Ascending aorta (tissue), 2 donors: ENCODE measurements around the gene TMEM256. TPM values are rescaled to one million over a fixed set of nuclear protein-coding genes. Genes with fewer than 3 reads are reported as not detected.

Experiments
- DNase-seq, 2 donors: peaks; one replicate each; pipeline ENCODE4 v3.0.0-alpha.2; 2019; ENCODE audit warnings: low spot score in 2 of 2
- H3K27ac ChIP-seq, 2 donors: fragments of 200-600 bp; sonication (generic); one replicate each; pipeline ENCODE4 v1.5.1; 2016 to 2017; ENCODE audit warnings: mild to moderate bottlenecking in 1 of 2
- H3K27me3 ChIP-seq: fragments of 200-600 bp; sonication (generic); one replicate; pipeline ENCODE4 v1.5.1; 2017
- H3K36me3 ChIP-seq, 2 donors: fragments of 200-600 bp; sonication (generic); one replicate each; pipeline ENCODE4 v1.5.1; 2016
- H3K4me1 ChIP-seq, 2 donors: fragments of 200-600 bp; sonication (generic); one replicate each; pipeline ENCODE4 v1.5.1; 2016 to 2017; ENCODE audit warnings: mild to moderate bottlenecking in 1 of 2
- H3K4me3 ChIP-seq, 2 donors: fragments of 200-600 bp; sonication (generic); one replicate each; pipeline ENCODE4 v1.5.1; 2016 to 2017; ENCODE audit warnings: mild to moderate bottlenecking in 1 of 2
- H3K9me3 ChIP-seq, 2 donors: fragments of 200-600 bp; sonication (generic); one replicate each; pipeline ENCODE4 v1.5.1; 2016
- intact Hi-C: fragments of 100-400 bp; cut with DNase I; formaldehyde crosslinking; loops from one replicate; pipeline ENCODE4 v1.15.1; 2023
- total RNA-seq: library from RNA; depleted of rRNA; stranded (reverse); fragments of >200 nt; gene quantifications from one replicate; pipeline ENCODE4 v1.1.0, GENCODE V29; 2016
- TF ChIP-seq, protein P1 (sequence below), 3 experiments: fragments of 200-600 bp in 2 of 3; fragments of 450-650 bp in 1 of 3; sonication (generic) in 2 of 3; IDR thresholded peaks; one replicate each; pipeline ENCODE4 v1.5.1; 2016 to 2019; ENCODE audit warnings: antibody characterized with exemption in 3 of 3, mild to moderate bottlenecking in 1 of 3, moderate library complexity in 1 of 3

The TMEM256 gene
- total RNA-seq, 1 donor from 2014 or later: 241 TPM

DNA sequence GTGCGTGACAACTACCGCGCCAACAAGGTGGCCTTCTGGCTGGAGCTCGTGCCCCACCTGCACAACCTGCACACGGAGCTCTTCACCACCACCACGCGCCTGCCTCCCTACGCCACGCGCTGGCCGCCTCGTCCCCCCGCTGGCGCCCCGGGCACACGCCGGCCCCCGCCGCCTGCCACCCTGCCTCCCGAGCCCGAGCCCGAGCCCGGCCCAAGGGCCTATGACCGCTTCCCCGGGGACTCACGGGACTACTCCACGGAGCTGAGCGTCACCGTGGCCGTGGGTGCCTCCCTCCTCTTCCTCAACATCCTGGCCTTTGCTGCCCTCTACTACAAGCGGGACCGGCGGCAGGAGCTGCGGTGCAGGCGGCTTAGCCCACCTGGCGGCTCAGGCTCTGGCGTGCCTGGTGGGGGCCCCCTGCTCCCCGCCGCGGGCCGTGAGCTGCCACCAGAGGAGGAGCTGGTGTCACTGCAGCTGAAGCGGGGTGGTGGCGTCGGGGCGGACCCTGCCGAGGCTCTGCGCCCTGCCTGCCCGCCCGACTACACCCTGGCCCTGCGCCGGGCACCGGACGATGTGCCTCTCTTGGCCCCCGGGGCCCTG is 13.3 kb upstream of the TMEM256 start:
- TF ChIP-seq, protein P1, sequence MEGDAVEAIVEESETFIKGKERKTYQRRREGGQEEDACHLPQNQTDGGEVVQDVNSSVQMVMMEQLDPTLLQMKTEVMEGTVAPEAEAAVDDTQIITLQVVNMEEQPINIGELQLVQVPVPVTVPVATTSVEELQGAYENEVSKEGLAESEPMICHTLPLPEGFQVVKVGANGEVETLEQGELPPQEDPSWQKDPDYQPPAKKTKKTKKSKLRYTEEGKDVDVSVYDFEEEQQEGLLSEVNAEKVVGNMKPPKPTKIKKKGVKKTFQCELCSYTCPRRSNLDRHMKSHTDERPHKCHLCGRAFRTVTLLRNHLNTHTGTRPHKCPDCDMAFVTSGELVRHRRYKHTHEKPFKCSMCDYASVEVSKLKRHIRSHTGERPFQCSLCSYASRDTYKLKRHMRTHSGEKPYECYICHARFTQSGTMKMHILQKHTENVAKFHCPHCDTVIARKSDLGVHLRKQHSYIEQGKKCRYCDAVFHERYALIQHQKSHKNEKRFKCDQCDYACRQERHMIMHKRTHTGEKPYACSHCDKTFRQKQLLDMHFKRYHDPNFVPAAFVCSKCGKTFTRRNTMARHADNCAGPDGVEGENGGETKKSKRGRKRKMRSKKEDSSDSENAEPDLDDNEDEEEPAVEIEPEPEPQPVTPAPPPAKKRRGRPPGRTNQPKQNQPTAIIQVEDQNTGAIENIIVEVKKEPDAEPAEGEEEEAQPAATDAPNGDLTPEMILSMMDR (IDR thresholded peaks at IDR 0.05): no peak

DNA sequence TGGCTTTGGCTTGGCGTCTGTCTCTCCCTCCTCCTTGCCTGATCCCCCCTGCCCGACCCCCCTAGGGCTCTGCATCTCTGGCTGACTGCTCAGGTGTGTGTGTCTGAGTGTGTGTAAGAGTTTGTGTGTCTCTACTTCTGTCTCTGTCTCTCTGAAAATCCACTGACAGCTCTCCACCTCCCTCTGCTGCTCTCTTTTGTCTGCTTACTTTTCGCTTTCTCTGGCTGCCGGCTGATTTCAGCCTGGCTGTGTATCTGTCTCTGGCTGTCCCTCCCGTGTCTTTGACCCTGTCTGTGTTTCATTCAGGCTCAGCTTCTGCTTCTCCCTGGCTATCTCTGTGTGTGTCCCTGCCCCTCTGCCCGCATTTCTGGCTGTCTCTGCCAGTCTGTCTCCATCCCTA is 12.4 kb upstream of the TMEM256 start:
- intact Hi-C loops: no loop called here
- Histone ChIP-seq H3K27ac (no peak overlapping the region), H3K27me3 (no peaks in the 10 kb centered on the region), H3K9me3 (no peaks in the 10 kb centered on the region), H3K4me3 (no peak overlapping the region), H3K4me1 (no peaks in the 10 kb centered on the region), H3K36me3 (peaks cover 10 to 22% of the 10 kb centered on the region in 2 donors)
- TF ChIP-seq, protein P1 (IDR thresholded peaks at IDR 0.05): no peak
- no peak for DNase-seq

More for the DNA sequence above, 13.3 kb upstream of the TMEM256 start:
- H3K27me3 ChIP-seq: no peaks in the 10 kb centered on the region
- H3K36me3 ChIP-seq: peaks cover 10 to 22% of the 10 kb centered on the region in 2 donors
- H3K27ac ChIP-seq: no peak overlapping the region
- intact Hi-C loops: no loop called here
- no peaks in the 10 kb centered on the region for H3K9me3 ChIP-seq
- H3K4me1 ChIP-seq: no peaks in the 10 kb centered on the region
- no peak overlapping the region for H3K4me3 ChIP-seq
- DNase-seq: no peak

DNA sequence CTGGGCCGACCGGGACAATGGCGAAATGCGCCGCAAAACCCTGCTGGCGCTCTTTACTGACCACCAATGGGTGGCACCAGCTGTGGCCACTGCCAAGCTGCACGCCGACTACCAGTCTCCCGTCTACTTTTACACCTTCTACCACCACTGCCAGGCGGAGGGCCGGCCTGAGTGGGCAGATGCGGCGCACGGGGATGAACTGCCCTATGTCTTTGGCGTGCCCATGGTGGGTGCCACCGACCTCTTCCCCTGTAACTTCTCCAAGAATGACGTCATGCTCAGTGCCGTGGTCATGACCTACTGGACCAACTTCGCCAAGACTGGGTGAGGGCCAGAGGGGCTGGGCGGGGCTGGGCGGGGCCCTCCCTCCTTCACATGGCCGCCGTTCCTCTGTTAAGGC is 11.9 kb upstream of the TMEM256 start:
- no peaks in the 10 kb centered on the region for H3K9me3 ChIP-seq
- peaks cover 10 to 22% of the 10 kb centered on the region in 2 donors for H3K36me3 ChIP-seq
- no peak for DNase-seq
- no peaks in the 10 kb centered on the region for H3K4me1 ChIP-seq
- no peak overlapping the region for H3K4me3 ChIP-seq
- intact Hi-C loops: no loop called here
- H3K27ac ChIP-seq: no peak overlapping the region
- H3K27me3 ChIP-seq: no peaks in the 10 kb centered on the region
- TF ChIP-seq, protein P1 (IDR thresholded peaks at IDR 0.05): no peak

DNA sequence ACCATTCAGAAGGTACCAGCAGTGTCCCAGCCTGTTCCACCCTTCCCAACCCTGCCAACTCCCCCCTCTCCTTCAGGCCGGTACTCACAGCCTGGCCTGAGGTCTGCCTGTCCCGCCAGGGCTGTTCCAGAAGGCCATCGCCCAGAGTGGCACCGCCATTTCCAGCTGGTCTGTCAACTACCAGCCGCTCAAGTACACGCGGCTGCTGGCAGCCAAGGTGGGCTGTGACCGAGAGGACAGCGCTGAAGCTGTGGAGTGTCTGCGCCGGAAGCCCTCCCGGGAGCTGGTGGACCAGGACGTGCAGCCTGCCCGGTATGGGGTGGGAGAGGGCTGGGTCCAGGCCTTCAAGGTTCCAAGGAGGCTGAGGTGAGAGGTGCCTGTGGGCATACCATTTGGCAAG is 10.9 kb upstream of the TMEM256 start:
- no peak for DNase-seq
- H3K9me3 ChIP-seq: no peaks in the 10 kb centered on the region
- peaks cover 10 to 22% of the 10 kb centered on the region in 2 donors for H3K36me3 ChIP-seq
- no peaks in the 10 kb centered on the region for H3K4me1 ChIP-seq
- no peak overlapping the region for H3K27ac ChIP-seq
- no peaks in the 10 kb centered on the region for H3K27me3 ChIP-seq
- H3K4me3 ChIP-seq: no peak overlapping the region
- intact Hi-C loops: no loop called here
- TF ChIP-seq, protein P1 (IDR thresholded peaks at IDR 0.05): no peak

DNA sequence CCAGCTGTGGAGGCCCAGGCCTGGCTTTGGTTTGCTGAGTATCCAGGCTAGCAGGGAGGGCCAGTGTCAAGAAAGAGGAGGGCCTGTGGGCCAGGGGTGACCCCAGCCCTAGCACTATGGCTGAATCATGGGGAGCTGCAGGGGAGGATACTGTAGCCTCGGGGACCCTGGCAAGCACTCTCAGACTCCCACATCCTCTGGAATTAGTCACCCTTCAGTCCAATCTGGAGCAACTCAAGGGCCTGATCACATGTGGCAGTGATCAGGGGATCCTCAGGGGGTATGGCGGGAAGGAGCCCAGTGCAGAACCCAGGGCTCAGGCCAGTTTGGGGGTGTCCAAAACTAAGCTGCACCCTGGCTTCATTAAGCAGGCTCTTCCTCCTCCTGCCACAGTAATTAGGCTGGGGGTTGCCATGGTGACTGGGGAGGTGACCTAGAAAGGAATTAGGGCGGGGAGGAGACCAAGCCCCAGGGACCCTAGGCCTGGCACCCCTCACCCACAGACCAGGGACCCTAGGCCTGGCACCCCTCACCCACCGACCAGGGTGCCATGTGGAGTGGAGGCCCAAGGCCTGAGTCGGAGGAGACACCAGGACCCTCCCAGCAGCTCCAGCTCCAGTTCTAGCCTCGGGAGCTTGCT is 9.6 kb upstream of the TMEM256 start:
- Histone ChIP-seq H3K36me3 (peaks cover 10 to 29% of the 10 kb centered on the region in 2 donors), H3K27ac (no peak overlapping the region), H3K27me3 (no peaks in the 10 kb centered on the region), H3K9me3 (no peaks in the 10 kb centered on the region), H3K4me1 (no peaks in the 10 kb centered on the region), H3K4me3 (no peak overlapping the region)
- TF ChIP-seq, protein P1 (IDR thresholded peaks at IDR 0.05): no peak
- intact Hi-C loops: no loop called here
- no peak for DNase-seq
